GM12891 (cell line): Measurements from ENCODE around the gene FARS2.

ENCODE experiments used
- POLR2A ChIP-seq: IDR thresholded peaks from 2 replicates; pipeline ENCODE4 v1.6.1; 2011; ENCODE audit warnings: low read depth, low read length, control low read depth
- POLR2AphosphoS5 ChIP-seq: IDR thresholded peaks from 2 replicates; pipeline ENCODE4 v1.6.1; 2011; ENCODE audit warnings: low read depth, low read length, control low read depth
- TAF1 ChIP-seq: IDR thresholded peaks from 2 replicates; pipeline ENCODE4 v1.6.1; 2011; ENCODE audit warnings: low read depth, low read length, control low read depth

DNA sequence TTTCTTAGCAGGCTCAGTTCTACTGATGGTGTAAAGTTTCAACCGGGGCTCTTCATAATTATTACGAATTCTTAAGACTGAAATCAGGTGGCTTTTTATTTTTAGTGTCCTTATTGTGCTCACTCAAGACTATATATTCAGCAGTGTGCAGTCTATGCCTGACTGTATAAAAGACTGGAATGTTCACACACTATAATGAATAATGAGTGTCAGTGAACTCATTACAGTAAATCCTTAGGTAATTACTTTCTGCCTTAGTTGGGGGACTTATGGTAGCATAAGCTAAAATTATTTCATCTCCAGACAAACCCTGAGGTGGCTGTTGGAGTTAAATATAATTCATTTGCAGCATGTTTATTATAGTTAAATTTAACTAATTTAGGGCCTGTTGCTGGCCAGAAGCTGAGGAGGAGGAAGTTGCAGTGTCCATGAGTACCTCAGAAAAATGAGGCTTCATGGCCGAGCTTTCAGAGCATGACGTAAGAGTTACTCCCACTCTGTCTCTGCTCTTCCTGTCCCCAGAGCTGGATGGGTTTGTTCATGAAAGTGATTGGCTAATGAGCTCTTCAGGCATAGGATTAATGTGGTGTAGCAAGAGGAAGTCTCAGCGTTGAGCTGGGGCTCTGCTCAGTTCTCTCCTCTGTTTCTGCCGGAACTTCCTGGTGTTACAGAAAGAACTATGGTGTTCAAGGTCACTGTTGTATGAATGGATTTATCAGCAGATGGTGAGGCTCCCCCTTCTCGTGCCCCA lies 409.7 kb downstream of the FARS2 start:
- TF ChIP-seq POLR2AphosphoS5, result no peak
- TF ChIP-seq TAF1, result no peak
- no peak for TF ChIP-seq POLR2A
